ENCODE data around the gene NOS3. TPM values are rescaled to one million over a fixed set of nuclear protein-coding genes. Genes with fewer than 3 reads are reported as not detected.

The NOS3 gene
- total and polyA plus RNA-seq, 9 of the 15 experiments (the other 6 are each of a cell fraction or from before 2014, with no cell fraction given), result 1.1 to 121 (median 23.6) TPM

DNA sequence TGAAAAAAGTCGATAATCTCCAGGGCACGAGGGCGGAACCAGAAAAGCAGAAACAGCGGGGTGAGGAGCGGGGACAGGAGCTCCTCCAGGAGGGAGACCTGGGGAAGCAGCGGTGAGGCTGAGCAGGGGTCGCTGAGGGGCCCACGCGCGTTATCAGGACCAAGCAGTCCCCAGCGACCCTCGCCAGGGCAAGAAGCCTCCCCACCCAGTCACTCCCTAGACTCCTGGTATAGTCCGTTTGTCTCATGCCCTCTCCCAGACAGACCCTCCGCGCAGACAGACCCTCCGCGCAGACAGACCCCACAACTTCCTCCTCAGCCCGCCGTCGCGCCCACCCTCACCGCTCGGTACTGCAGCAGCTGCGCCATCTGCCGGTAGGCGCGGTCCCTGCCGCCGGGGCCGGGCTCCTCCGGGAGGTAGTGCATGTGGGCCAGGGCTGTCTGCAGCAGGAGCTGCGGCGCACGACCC is 27.2 kb downstream of the NOS3 start (continued):
- TF ChIP-seq, protein P1, sequence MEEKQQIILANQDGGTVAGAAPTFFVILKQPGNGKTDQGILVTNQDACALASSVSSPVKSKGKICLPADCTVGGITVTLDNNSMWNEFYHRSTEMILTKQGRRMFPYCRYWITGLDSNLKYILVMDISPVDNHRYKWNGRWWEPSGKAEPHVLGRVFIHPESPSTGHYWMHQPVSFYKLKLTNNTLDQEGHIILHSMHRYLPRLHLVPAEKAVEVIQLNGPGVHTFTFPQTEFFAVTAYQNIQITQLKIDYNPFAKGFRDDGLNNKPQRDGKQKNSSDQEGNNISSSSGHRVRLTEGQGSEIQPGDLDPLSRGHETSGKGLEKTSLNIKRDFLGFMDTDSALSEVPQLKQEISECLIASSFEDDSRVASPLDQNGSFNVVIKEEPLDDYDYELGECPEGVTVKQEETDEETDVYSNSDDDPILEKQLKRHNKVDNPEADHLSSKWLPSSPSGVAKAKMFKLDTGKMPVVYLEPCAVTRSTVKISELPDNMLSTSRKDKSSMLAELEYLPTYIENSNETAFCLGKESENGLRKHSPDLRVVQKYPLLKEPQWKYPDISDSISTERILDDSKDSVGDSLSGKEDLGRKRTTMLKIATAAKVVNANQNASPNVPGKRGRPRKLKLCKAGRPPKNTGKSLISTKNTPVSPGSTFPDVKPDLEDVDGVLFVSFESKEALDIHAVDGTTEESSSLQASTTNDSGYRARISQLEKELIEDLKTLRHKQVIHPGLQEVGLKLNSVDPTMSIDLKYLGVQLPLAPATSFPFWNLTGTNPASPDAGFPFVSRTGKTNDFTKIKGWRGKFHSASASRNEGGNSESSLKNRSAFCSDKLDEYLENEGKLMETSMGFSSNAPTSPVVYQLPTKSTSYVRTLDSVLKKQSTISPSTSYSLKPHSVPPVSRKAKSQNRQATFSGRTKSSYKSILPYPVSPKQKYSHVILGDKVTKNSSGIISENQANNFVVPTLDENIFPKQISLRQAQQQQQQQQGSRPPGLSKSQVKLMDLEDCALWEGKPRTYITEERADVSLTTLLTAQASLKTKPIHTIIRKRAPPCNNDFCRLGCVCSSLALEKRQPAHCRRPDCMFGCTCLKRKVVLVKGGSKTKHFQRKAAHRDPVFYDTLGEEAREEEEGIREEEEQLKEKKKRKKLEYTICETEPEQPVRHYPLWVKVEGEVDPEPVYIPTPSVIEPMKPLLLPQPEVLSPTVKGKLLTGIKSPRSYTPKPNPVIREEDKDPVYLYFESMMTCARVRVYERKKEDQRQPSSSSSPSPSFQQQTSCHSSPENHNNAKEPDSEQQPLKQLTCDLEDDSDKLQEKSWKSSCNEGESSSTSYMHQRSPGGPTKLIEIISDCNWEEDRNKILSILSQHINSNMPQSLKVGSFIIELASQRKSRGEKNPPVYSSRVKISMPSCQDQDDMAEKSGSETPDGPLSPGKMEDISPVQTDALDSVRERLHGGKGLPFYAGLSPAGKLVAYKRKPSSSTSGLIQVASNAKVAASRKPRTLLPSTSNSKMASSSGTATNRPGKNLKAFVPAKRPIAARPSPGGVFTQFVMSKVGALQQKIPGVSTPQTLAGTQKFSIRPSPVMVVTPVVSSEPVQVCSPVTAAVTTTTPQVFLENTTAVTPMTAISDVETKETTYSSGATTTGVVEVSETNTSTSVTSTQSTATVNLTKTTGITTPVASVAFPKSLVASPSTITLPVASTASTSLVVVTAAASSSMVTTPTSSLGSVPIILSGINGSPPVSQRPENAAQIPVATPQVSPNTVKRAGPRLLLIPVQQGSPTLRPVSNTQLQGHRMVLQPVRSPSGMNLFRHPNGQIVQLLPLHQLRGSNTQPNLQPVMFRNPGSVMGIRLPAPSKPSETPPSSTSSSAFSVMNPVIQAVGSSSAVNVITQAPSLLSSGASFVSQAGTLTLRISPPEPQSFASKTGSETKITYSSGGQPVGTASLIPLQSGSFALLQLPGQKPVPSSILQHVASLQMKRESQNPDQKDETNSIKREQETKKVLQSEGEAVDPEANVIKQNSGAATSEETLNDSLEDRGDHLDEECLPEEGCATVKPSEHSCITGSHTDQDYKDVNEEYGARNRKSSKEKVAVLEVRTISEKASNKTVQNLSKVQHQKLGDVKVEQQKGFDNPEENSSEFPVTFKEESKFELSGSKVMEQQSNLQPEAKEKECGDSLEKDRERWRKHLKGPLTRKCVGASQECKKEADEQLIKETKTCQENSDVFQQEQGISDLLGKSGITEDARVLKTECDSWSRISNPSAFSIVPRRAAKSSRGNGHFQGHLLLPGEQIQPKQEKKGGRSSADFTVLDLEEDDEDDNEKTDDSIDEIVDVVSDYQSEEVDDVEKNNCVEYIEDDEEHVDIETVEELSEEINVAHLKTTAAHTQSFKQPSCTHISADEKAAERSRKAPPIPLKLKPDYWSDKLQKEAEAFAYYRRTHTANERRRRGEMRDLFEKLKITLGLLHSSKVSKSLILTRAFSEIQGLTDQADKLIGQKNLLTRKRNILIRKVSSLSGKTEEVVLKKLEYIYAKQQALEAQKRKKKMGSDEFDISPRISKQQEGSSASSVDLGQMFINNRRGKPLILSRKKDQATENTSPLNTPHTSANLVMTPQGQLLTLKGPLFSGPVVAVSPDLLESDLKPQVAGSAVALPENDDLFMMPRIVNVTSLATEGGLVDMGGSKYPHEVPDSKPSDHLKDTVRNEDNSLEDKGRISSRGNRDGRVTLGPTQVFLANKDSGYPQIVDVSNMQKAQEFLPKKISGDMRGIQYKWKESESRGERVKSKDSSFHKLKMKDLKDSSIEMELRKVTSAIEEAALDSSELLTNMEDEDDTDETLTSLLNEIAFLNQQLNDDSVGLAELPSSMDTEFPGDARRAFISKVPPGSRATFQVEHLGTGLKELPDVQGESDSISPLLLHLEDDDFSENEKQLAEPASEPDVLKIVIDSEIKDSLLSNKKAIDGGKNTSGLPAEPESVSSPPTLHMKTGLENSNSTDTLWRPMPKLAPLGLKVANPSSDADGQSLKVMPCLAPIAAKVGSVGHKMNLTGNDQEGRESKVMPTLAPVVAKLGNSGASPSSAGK (IDR thresholded peaks at IDR 0.05), result peak; percentile 72
- TF ChIP-seq U2AF1 (optimal IDR thresholded peaks at IDR 0.05; ENCODE audit: low read depth, low read length), result peak; percentile 84
- TF ChIP-seq, protein P2, sequence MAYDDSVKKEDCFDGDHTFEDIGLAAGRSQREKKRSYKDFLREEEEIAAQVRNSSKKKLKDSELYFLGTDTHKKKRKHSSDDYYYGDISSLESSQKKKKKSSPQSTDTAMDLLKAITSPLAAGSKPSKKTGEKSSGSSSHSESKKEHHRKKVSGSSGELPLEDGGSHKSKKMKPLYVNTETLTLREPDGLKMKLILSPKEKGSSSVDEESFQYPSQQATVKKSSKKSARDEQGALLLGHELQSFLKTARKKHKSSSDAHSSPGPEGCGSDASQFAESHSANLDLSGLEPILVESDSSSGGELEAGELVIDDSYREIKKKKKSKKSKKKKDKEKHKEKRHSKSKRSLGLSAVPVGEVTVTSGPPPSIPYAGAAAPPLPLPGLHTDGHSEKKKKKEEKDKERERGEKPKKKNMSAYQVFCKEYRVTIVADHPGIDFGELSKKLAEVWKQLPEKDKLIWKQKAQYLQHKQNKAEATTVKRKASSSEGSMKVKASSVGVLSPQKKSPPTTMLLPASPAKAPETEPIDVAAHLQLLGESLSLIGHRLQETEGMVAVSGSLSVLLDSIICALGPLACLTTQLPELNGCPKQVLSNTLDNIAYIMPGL (CRISPR knock-in tag; IDR thresholded peaks at IDR 0.05), result peak; percentile 83; the same call in 1 of the 2 replicates
- TF ChIP-seq, protein P3, sequence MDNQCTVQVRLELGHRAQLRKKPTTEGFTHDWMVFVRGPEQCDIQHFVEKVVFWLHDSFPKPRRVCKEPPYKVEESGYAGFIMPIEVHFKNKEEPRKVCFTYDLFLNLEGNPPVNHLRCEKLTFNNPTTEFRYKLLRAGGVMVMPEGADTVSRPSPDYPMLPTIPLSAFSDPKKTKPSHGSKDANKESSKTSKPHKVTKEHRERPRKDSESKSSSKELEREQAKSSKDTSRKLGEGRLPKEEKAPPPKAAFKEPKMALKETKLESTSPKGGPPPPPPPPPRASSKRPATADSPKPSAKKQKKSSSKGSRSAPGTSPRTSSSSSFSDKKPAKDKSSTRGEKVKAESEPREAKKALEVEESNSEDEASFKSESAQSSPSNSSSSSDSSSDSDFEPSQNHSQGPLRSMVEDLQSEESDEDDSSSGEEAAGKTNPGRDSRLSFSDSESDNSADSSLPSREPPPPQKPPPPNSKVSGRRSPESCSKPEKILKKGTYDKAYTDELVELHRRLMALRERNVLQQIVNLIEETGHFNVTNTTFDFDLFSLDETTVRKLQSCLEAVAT (IDR thresholded peaks at IDR 0.05), result peak; percentile 21 to 75; a peak in 2 of 4 replicates
- TF ChIP-seq BCOR (IDR thresholded peaks at IDR 0.05), result peak; percentile 46; the same call in 1 of the 2 replicates
- peak; percentile 85 for TF ChIP-seq SMC3 (conservative IDR thresholded peaks at IDR 0.05; ENCODE audit: insufficient read depth, low read depth, low read length)
- TF ChIP-seq CTBP1 (IDR thresholded peaks at IDR 0.05; ENCODE audit: borderline replicate concordance), result peak; percentile 90; the same call in 1 of the 2 replicates
- TF ChIP-seq, protein P4, sequence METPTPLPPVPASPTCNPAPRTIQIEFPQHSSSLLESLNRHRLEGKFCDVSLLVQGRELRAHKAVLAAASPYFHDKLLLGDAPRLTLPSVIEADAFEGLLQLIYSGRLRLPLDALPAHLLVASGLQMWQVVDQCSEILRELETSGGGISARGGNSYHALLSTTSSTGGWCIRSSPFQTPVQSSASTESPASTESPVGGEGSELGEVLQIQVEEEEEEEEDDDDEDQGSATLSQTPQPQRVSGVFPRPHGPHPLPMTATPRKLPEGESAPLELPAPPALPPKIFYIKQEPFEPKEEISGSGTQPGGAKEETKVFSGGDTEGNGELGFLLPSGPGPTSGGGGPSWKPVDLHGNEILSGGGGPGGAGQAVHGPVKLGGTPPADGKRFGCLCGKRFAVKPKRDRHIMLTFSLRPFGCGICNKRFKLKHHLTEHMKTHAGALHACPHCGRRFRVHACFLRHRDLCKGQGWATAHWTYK (CRISPR knock-in tag; IDR thresholded peaks at IDR 0.05), result peak; percentile 75; the same call in 1 of the 2 replicates
- TF ChIP-seq XRCC5 (IDR thresholded peaks at IDR 0.05; ENCODE audit: low read depth, low read length), result peak; percentile 96
- TF ChIP-seq NBN (IDR thresholded peaks at IDR 0.05; ENCODE audit: low read depth), result peak; percentile 82; the same call in 1 of the 2 replicates
- TF ChIP-seq CBX3 (IDR thresholded peaks at IDR 0.05; ENCODE audit: borderline replicate concordance in 1 of 2, low read length in 2 of 2), result peak in 1 of 2 experiments; percentile 43; a peak in 1 of 3 replicates

All from K562 (cell line).